BE2C (cell line): Measurements from ENCODE around the gene THSD4.

Experiments
- DNase-seq: peaks from one replicate; pipeline ENCODE4 v3.0.0-alpha.2; 2020
- H3K27me3 ChIP-seq: fragments of 250-450 bp; sonication (Bioruptor Pico); 2 replicates; pipeline ENCODE4 v1.5.1; 2020; ENCODE audit warnings: mild to moderate bottlenecking
- H3K36me3 ChIP-seq: fragments of 250-450 bp; sonication (Bioruptor Pico); 2 replicates; pipeline ENCODE4 v1.5.1; 2020; ENCODE audit warnings: mild to moderate bottlenecking
- H3K4me1 ChIP-seq: fragments of 250-450 bp; sonication (Bioruptor Pico); 2 replicates; pipeline ENCODE4 v1.5.1; 2020
- H3K4me3 ChIP-seq: 2 replicates; pipeline ENCODE4 v1.5.1; 2011; ENCODE audit warnings: low read depth, low read length
- H3K9me3 ChIP-seq: fragments of 250-450 bp; sonication (Bioruptor Pico); 2 replicates; pipeline ENCODE4 v1.5.1; 2020
- TF ChIP-seq, protein P1 (sequence below): IDR thresholded peaks from 2 replicates; pipeline ENCODE4 v1.5.1; 2012; ENCODE audit warnings: mild to moderate bottlenecking, low read depth, low read length

THSD4 gene

DNA sequence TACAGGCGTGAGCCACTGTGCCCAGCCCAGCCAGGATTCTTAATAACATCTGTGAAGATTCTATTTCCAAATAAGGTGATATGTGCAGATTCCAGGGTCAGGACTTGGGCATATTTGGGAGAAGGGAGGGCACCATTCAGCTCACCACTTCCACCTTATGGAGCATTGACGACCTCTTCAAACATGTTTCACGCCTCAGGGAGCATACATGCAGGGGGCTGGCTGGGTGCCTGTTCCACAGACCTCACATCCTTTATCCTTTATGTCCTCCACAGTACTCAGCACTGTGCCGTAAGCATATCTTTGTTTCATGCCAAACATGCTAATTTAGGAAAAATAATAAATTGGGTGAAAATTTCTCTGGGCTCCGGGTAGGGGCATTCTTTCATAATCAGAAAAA is 229.0 kb downstream of the THSD4 start:
- no peaks in the 10 kb centered on the region for H3K4me1 ChIP-seq
- no peak for DNase-seq
- H3K27me3 ChIP-seq, result no peaks in the 10 kb centered on the region
- H3K9me3 ChIP-seq, result no peaks in the 10 kb centered on the region
- no peaks in the 10 kb centered on the region for H3K36me3 ChIP-seq
- H3K4me3 ChIP-seq, result no peak overlapping the region
- TF ChIP-seq, protein P1, sequence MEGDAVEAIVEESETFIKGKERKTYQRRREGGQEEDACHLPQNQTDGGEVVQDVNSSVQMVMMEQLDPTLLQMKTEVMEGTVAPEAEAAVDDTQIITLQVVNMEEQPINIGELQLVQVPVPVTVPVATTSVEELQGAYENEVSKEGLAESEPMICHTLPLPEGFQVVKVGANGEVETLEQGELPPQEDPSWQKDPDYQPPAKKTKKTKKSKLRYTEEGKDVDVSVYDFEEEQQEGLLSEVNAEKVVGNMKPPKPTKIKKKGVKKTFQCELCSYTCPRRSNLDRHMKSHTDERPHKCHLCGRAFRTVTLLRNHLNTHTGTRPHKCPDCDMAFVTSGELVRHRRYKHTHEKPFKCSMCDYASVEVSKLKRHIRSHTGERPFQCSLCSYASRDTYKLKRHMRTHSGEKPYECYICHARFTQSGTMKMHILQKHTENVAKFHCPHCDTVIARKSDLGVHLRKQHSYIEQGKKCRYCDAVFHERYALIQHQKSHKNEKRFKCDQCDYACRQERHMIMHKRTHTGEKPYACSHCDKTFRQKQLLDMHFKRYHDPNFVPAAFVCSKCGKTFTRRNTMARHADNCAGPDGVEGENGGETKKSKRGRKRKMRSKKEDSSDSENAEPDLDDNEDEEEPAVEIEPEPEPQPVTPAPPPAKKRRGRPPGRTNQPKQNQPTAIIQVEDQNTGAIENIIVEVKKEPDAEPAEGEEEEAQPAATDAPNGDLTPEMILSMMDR, result no peak

DNA sequence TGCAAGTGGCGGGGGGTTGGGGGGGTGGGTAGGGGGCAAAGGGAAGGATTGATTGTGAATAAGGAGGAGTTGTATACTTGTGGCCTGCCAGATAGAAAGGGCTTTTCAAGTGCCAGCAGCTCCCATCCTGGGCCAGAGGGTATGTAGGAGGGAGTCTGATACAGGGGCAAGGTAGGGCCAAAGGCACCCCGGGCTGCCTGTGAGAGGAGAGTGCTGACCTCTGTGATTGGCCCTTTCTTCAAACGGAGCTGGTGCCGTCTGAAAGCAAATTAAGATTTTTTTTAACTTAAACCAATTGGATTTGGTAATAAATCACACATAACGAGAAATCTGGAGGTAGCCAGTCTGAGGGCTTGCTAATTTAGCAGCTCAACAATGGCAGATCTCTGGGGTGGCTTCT is 229.9 kb downstream of the THSD4 start:
- Histone ChIP-seq H3K9me3 (no peaks in the 10 kb centered on the region), H3K4me1 (no peaks in the 10 kb centered on the region), H3K27me3 (no peaks in the 10 kb centered on the region), H3K36me3 (no peaks in the 10 kb centered on the region), H3K4me3 (no peak overlapping the region)
- TF ChIP-seq, protein P1, result no peak
- DNase-seq, result no peak

DNA sequence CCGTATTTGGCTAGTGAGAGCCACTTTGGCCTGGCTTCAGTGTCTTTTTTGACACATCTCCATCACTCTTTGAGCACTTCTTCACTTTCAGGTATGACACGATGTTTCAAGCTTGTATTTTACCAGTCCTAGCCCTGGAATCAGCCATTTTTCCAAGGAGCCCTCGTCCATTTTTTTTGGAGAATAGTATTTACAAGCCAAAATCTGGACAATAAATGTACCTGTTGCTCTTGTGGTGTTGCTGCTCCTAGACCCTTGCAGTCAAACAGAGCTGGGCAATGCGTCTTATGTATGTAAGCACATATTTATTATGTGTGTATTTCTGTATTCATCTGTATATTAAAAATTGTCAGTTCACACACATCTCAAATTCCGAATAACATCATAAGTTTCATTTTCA is 231.2 kb downstream of the THSD4 start:
- no peak overlapping the region for H3K4me3 ChIP-seq

DNA sequence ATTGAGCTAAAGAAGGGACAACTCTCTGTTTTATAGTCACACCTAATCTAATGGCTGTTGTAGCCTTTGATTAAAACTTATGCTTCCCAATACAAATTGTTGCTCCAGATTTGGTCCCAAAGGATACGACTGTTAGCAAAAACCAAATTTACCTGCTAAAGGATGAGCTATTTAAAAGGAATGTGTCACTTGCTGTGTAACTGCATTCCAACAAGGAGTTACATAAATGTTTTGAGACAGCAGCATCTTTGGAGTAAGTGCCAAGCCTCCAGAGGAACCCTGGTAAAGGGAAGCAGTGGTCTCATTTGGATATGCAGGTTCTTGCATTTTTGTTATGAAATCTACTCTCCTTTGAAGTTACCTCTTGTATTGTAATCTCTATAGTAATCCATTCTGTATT is 233.3 kb downstream of the THSD4 start:
- DNase-seq, result no peak
- no peaks in the 10 kb centered on the region for H3K36me3 ChIP-seq

More for the DNA sequence above, 231.2 kb downstream of the THSD4 start:
- Histone ChIP-seq H3K27me3 (no peaks in the 10 kb centered on the region), H3K9me3 (no peaks in the 10 kb centered on the region), H3K4me1 (no peaks in the 10 kb centered on the region), H3K36me3 (no peaks in the 10 kb centered on the region)
- no peak for DNase-seq
- TF ChIP-seq, protein P1, result no peak

DNA sequence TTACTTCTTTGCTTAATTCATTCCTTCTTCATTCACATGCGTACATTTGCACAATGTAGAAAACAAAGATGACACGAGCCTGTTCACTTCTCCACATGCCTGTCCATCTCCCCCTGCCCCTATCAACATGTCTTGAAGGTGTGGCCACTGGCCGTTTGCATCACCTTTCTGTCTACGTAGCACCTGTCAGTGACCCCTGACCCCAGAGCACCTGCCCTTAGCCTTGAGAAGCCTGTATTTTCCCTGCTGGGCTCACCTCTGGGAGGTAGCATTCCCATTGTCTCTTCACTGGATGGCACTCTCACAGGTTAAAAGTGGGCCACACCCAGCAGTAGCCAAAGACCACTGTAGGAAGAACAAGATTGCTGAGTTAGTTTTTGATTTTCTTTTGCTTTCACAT is 234.1 kb downstream of the THSD4 start:
- H3K4me3 ChIP-seq, result no peak overlapping the region
- H3K9me3 ChIP-seq, result no peaks in the 10 kb centered on the region
- no peaks in the 10 kb centered on the region for H3K27me3 ChIP-seq
- TF ChIP-seq, protein P1, result no peak
- no peak for DNase-seq
- H3K4me1 ChIP-seq, result no peaks in the 10 kb centered on the region
- no peaks in the 10 kb centered on the region for H3K36me3 ChIP-seq

More for the DNA sequence above, 233.3 kb downstream of the THSD4 start:
- TF ChIP-seq, protein P1, result no peak
- Histone ChIP-seq H3K4me3 (no peak overlapping the region), H3K9me3 (no peaks in the 10 kb centered on the region), H3K27me3 (no peaks in the 10 kb centered on the region), H3K4me1 (no peaks in the 10 kb centered on the region)

DNA sequence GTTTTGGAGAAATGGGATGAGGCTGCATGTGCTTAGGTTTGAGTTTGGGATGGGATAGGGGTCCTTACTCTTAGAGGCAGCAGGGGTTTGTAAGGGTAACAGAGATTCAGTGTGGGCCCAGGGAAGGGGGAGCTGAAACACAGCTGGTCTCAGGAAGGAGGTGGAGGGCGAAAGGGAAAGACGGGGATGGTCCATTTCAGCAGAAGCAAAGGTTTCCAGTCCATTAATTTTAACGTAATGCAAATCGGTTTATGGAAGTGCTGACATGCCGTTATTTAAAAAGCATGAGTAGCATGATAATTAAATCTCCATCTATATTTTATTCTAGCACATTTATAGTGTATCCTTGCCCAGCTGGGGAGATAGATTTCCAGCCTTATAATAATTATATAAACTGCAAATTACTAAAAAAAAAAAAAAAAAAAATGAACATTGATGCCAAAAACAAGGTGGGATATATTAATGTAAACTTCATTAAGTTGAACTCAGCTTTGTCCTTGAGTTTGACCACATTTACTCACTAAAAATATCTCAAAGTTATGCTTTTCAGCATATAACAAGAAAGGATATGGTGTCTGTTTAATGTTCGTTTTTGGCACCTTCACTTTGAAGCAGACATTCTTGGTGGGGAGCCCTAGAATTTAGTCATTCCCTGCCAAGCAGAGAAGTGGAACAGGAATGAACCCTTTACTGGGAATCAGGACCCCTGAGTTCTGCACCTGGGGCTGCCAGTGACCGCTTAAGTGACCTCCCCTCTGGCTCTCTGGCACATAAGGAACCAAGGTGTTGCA is 234.7 kb downstream of the THSD4 start:
- DNase-seq, result no peak
- Histone ChIP-seq H3K36me3 (no peaks in the 10 kb centered on the region), H3K9me3 (no peaks in the 10 kb centered on the region), H3K4me3 (no peak overlapping the region), H3K27me3 (no peaks in the 10 kb centered on the region), H3K4me1 (no peaks in the 10 kb centered on the region)
- TF ChIP-seq, protein P1, result no peak
